ENCODE measurements around the gene SSTR5. TPM values are rescaled to one million over a fixed set of nuclear protein-coding genes. Genes with fewer than 3 reads are reported as not detected.
A peak's percentile ranks its signal among the peaks of the same experiment; 100 is the strongest.
"Not testable (repeated sequence)": the region's sequence is repeated elsewhere in the genome, so short reads cannot be mapped to it uniquely, and the experiment has no call there.

The SSTR5 gene
- 0.08 TPM in 1 of 2 replicates, not detected in the other for polyA plus RNA-seq (2011; rRNA removed)
- 0.09 TPM in 1 of 2 replicates, not detected in the other for polyA plus RNA-seq (2012; cell fraction: cytosol; rRNA removed)
- polyA plus RNA-seq (2012; cell fraction: nucleus; rRNA removed), result 0.09 and 0.17 TPM in 2 replicates
- polyA plus RNA-seq (2017; fragmentation: RNase III; extraction: RNeasy Plus Mini Kit Qiagen cat#74134 plus additional on column Dnase treatment), result 0.06 TPM in 1 of 3 replicates, not detected in the others
- not detected in 2 replicates for polyA minus RNA-seq (2011; rRNA and poly(A)+ RNA removed)

- no peaks in the 10 kb centered on the region for H3K9me3 ChIP-seq
- WGBS (ENCODE audit: missing lambda C conversion rate), result 23% methylated on average over 23 of the region's 59 CpGs
- FAIRE-seq (no peak), ATAC-seq (no peak), DNase-seq (ENCODE audit: low read depth in 1 of 2, low spot score in 1 of 2) (no peak)
- TF ChIP-seq HDAC2 (IDR thresholded peaks at IDR 0.05) (no peak), NFE2L2 (conservative IDR thresholded peaks at IDR 0.05; ENCODE audit: low read length) (no peak), BHLHE40 (IDR thresholded peaks at IDR 0.05; ENCODE audit: low read depth, low read length) (no peak)
- peaks cover 26% of the 10 kb centered on the region for H3K4me1 ChIP-seq
- POLR2A ChIA-PET, result no interaction called here
- CTCF ChIA-PET, result interaction anchor here (1.1 to 12.4 kb wide), 6 partner anchors 11 to 264 kb away, joined by 3 to 174 read pairs (median 4); no protein-coding TSS in a partner anchor
- H3K27ac ChIP-seq, result no peak within 1 kb of the TSS
- peak within 1 kb of the TSS; percentile 41 for H3K4me2 ChIP-seq
- no peak within 1 kb of the TSS; the same call in 2 of the 3 replicates for H3K4me3 ChIP-seq
Measured at GRCh38 chr16:1072526-1073261, at the start of gene SSTR5. TSS of gene SSTR5 (plus strand) at chr16:1072747. CDS start at chr16:1078869, 6,122 bp downstream.

- ChIA-PET CTCF (no interaction called here), POLR2A (no interaction called here)
- Histone ChIP-seq H3K4me3 (no peak overlapping the region), H3K9me3 (no peaks in the 10 kb centered on the region), H3K4me1 (no peaks in the 10 kb centered on the region), H3K4me2 (no peak overlapping the region), H3K27ac (no peak overlapping the region)
- TF ChIP-seq KDM5A (IDR thresholded peaks at IDR 0.05) (no peak), PBX3 (IDR thresholded peaks at IDR 0.05) (no peak), JUN (IDR thresholded peaks at IDR 0.05) (no peak), BCL3 (IDR thresholded peaks at IDR 0.05) (no peak), EHF (CRISPR knock-in tag; IDR thresholded peaks at IDR 0.05) (no peak), ZFP36 (IDR thresholded peaks at IDR 0.05; ENCODE audit: borderline replicate concordance, partially characterized antibody) (no peak), EP300 (IDR thresholded peaks at IDR 0.05) (no peak), ELK1 (IDR thresholded peaks at IDR 0.05; ENCODE audit: low read depth, low read length) (no peak), CHD2 (IDR thresholded peaks at IDR 0.05; ENCODE audit: low read length, partially characterized antibody) (no peak), CTCF (IDR thresholded peaks at IDR 0.05) (no peak), SREBF2 (IDR thresholded peaks at IDR 0.05) (no peak), CBX8 (IDR thresholded peaks at IDR 0.05) (no peak), RCOR1 (IDR thresholded peaks at IDR 0.05; ENCODE audit: low read depth, low read length) (no peak), NFE2L2 (conservative IDR thresholded peaks at IDR 0.05; ENCODE audit: low read length) (no peak), TP53 (CRISPR knock-in tag; IDR thresholded peaks at IDR 0.05) (no peak), HOXB5 (CRISPR knock-in tag; IDR thresholded peaks at IDR 0.05) (no peak)
- 61% methylated on average over 16 of the region's 20 CpGs for WGBS (ENCODE audit: missing lambda C conversion rate)
- FAIRE-seq (no peak), DNase-seq (ENCODE audit: low read depth in 1 of 2, low spot score in 1 of 2) (no peak), ATAC-seq (no peak)
Measured at GRCh38 chr16:1024138-1024537, 48.4 kb upstream of the SSTR5 start.

GRCh38 chr16:1025183-1025809 is 47.3 kb upstream of the SSTR5 start:
- H3K9me3 ChIP-seq, POLR2A ChIA-PET, H3K4me3 ChIP-seq, CTCF ChIA-PET, H3K27ac ChIP-seq, H3K4me2 ChIP-seq, H3K4me1 ChIP-seq: not testable (repeated sequence)
- FAIRE-seq (peak; percentile 100), DNase-seq (ENCODE audit: low read depth in 1 of 2, low spot score in 1 of 2) (peak in 1 of 2 experiments; percentile 53), ATAC-seq (peak in 1 of 2 experiments; percentile 89; a peak in 3 of 6 replicates)
- 44% methylated on average over 22 of the region's 24 CpGs for WGBS (ENCODE audit: missing lambda C conversion rate)
